Adrenal gland (tissue), 12 donors: ENCODE data around the gene ERBB2. TPM values are rescaled to one million over a fixed set of nuclear protein-coding genes. Genes with fewer than 3 reads are reported as not detected.

ENCODE experiments used
- DNase-seq, 7 donors: peaks; one replicate each; pipeline ENCODE4 v3.0.0-alpha.2; 2019 to 2020
- H3K27ac ChIP-seq, 5 donors: fragments of 200-600 bp; sonication (generic) in 4 of 5; 1 replicate in 3 of 5; 2 replicates in 2 of 5; pipeline versions ENCODE4 v1.5.1 to v1.8.0; 2016 to 2020; ENCODE audit warnings: mild to moderate bottlenecking in 1 of 5
- H3K27me3 ChIP-seq: fragments of 200-600 bp; 2 replicates; pipeline ENCODE4 v1.8.0; 2021
- H3K36me3 ChIP-seq, 2 donors: fragments of 200-600 bp; replicated peaks in 1 of 2; 1 replicate in 1 of 2; 2 replicates in 1 of 2; pipeline versions ENCODE4 v1.5.1 to v1.8.0; 2018 to 2022
- H3K4me1 ChIP-seq, 2 donors: fragments of 200-600 bp; replicated peaks in 1 of 2; 1 replicate in 1 of 2; 2 replicates in 1 of 2; pipeline versions ENCODE4 v1.5.1 to v1.8.0; 2018 to 2021
- H3K4me3 ChIP-seq, 4 donors: fragments of 200-600 bp; sonication (generic) in 3 of 4; one replicate each; pipeline ENCODE4 v1.5.1; 2016 to 2018
- H3K9me3 ChIP-seq, 3 donors: fragments of 200-600 bp; sonication (generic) in 1 of 3; replicated peaks in 1 of 3; 1 replicate in 2 of 3; 2 replicates in 1 of 3; pipeline versions ENCODE4 v1.5.1 to v1.8.0; 2016 to 2021
- POLR2A ChIP-seq, 2 donors: fragments of 450-650 bp; IDR thresholded peaks; one replicate each; pipeline ENCODE4 v1.6.1; 2017; ENCODE audit warnings: antibody characterized with exemption in 2 of 2, mild to moderate bottlenecking in 2 of 2, moderate library complexity in 1 of 2
- WGBS, 4 donors: extraction: QIAGEN DNeasy Blood & Tissue Kit in 2 of 4; methylation state at CpG; one replicate each; pipeline versions ENCODE4 v1.1.5 to v1.1.7; 2013 to 2017; 5-methylcytosine and 5-hydroxymethylcytosine counted together
- intact Hi-C, 2 donors: fragments of 100-400 bp; cut with DNase I; formaldehyde crosslinking; loops; one replicate each; pipeline versions ENCODE4 v1.14.1 to v1.15.0; 2022 to 2023
- polyA plus RNA-seq, 3 donors: library from polyadenylated mRNA; stranded (reverse); fragments of 200-250 nt in 2 of 3; fragments of 350-450 nt in 1 of 3; fragmentation: Illumina TruSeq in 1 of 3; extraction: RNeasy Lipid Tissue Mini Kit (QIAGEN cat#74804) in 1 of 3; gene quantifications; one replicate each; pipeline ENCODE4 v1.2.3, GENCODE V29; 2013 to 2014
- total RNA-seq, 9 donors: library from RNA; depleted of rRNA in 4 of 9; stranded (reverse); fragments of >200 nt in 4 of 9; fragments of 120-200 nt in 1 of 9; fragmentation: NEBNext Ultra II Directional in 1 of 9; extraction: Animal tissue kit (Norgen Biotek cat#: 25700) in 1 of 9; gene quantifications; one replicate each; pipeline versions ENCODE4 v1.1.0 to v1.2.4, GENCODE V29; 2013 to 2023
- TF ChIP-seq, protein P1 (sequence below), 6 experiments: fragments of 450-650 bp in 4 of 6; fragments of 200-600 bp in 2 of 6; sonication (generic) in 1 of 6; IDR thresholded peaks; 1 replicate in 5 of 6; 2 replicates in 1 of 6; pipeline versions ENCODE4 v1.5.1 to v1.8.0; 2016 to 2021; ENCODE audit warnings: antibody characterized with exemption in 6 of 6, mild to moderate bottlenecking in 2 of 6, moderate library complexity in 1 of 6
- donor health status: healthy with polysubstance abuse.
- donor health status: Bipolar disorder and iron deficiency.
- donor health status: DM: yes; HTN: yes; CAD: no.
- donor health status: DM: no; HTN: no; CAD: no.
- donor health status: DM: no; HTN: no; CAD: no.
- donor health status: DM: yes; HTN: yes; CAD: no.

Gene ERBB2
- total and polyA plus RNA-seq, 12 donors: 4.8 to 16.9 (median 11.9) TPM

DNA sequence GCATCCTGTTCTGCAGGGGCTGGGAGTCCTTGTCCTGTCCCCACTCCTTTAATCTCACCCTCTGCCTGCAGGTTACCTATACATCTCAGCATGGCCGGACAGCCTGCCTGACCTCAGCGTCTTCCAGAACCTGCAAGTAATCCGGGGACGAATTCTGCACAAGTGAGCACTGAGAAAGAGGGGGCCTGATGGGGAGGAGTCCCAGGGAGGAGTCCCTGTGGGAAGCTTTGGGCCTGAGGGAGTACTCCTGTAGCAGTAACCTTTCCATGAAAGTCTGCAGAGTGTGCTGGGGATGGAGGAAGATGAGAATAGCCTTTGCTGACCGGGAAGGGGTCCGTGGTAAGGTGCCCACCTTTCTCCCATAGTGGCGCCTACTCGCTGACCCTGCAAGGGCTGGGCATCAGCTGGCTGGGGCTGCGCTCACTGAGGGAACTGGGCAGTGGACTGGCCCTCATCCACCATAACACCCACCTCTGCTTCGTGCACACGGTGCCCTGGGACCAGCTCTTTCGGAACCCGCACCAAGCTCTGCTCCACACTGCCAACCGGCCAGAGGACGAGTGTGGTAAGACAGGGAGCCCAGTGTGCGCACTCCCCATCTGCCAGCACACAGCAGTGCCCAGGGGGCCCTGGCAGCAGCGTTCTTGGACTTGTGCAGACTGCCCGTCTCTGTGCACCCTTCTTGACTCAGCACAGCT is 15.7 kb downstream of the ERBB2 start:
- no peak for DNase-seq
- intact Hi-C loops: no loop called here

GRCh38 chr17:39716073-39716818 is 16.4 kb downstream of the ERBB2 start:
- H3K27ac ChIP-seq: no peak overlapping the region

More for the DNA sequence above, 15.7 kb downstream of the ERBB2 start:
- TF ChIP-seq, protein P1, sequence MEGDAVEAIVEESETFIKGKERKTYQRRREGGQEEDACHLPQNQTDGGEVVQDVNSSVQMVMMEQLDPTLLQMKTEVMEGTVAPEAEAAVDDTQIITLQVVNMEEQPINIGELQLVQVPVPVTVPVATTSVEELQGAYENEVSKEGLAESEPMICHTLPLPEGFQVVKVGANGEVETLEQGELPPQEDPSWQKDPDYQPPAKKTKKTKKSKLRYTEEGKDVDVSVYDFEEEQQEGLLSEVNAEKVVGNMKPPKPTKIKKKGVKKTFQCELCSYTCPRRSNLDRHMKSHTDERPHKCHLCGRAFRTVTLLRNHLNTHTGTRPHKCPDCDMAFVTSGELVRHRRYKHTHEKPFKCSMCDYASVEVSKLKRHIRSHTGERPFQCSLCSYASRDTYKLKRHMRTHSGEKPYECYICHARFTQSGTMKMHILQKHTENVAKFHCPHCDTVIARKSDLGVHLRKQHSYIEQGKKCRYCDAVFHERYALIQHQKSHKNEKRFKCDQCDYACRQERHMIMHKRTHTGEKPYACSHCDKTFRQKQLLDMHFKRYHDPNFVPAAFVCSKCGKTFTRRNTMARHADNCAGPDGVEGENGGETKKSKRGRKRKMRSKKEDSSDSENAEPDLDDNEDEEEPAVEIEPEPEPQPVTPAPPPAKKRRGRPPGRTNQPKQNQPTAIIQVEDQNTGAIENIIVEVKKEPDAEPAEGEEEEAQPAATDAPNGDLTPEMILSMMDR (IDR thresholded peaks at IDR 0.05): no peak
- TF ChIP-seq POLR2A (IDR thresholded peaks at IDR 0.05): no peak
- Histone ChIP-seq H3K36me3 (no peaks in the 10 kb centered on the region), H3K27me3 (no peaks in the 10 kb centered on the region), H3K4me1 (no peaks in the 10 kb centered on the region), H3K9me3 (no peaks in the 10 kb centered on the region), H3K4me3 (no peak overlapping the region), H3K27ac (no peak overlapping the region)
- 92 to 96% (median 93%) methylated on average over 5 to 18 of the region's 18 CpGs for WGBS, 4 donors

DNA sequence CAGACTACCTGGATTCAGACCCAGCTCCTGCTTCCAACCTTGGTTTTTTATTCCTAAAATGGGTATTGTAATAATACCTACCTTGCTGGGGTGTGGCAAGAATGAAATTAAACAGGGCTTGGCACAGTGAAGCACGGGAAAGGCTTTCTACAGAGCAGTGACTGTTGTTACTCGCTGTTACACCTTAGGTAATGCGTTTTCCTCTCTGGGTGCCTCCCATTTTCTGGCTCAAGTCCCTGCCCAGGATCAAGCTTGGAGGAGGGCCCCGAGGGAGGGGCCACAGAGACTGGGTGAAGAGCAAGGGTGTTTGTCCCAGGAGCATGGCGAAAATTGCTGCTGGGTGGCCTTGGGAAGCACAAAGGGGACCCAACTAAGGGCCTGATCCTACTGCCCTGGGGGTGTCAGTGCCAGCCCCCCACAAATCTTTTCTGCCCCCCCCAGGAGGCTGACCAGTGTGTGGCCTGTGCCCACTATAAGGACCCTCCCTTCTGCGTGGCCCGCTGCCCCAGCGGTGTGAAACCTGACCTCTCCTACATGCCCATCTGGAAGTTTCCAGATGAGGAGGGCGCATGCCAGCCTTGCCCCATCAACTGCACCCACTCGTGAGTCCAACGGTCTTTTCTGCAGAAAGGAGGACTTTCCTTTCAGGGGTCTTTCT is 17.1 kb downstream of the ERBB2 start:
- H3K27me3 ChIP-seq: no peaks in the 10 kb centered on the region
- H3K4me1 ChIP-seq: no peaks in the 10 kb centered on the region
- no peak overlapping the region for H3K4me3 ChIP-seq
- WGBS, 4 donors: 85 to 89% (median 88%) methylated on average over 9 to 11 of the region's 11 CpGs
- no peaks in the 10 kb centered on the region for H3K9me3 ChIP-seq
- no peaks in the 10 kb centered on the region for H3K36me3 ChIP-seq
- no peak for DNase-seq
- intact Hi-C loops: no loop called here
- no peak overlapping the region for H3K27ac ChIP-seq
- TF ChIP-seq, protein P1 (IDR thresholded peaks at IDR 0.05): no peak
- TF ChIP-seq POLR2A (IDR thresholded peaks at IDR 0.05): no peak

More at GRCh38 chr17:39716073-39716818, 16.4 kb downstream of the ERBB2 start:
- intact Hi-C loops: no loop called here
- Histone ChIP-seq H3K27me3 (no peaks in the 10 kb centered on the region), H3K4me3 (no peak overlapping the region), H3K9me3 (no peaks in the 10 kb centered on the region), H3K36me3 (no peaks in the 10 kb centered on the region), H3K4me1 (no peaks in the 10 kb centered on the region)
- TF ChIP-seq POLR2A (IDR thresholded peaks at IDR 0.05): no peak
- TF ChIP-seq, protein P1 (IDR thresholded peaks at IDR 0.05): no peak
- DNase-seq: no peak
- WGBS, 4 donors: 82 to 94% (median 92%) methylated on average over 9 to 15 of the region's 15 CpGs

DNA sequence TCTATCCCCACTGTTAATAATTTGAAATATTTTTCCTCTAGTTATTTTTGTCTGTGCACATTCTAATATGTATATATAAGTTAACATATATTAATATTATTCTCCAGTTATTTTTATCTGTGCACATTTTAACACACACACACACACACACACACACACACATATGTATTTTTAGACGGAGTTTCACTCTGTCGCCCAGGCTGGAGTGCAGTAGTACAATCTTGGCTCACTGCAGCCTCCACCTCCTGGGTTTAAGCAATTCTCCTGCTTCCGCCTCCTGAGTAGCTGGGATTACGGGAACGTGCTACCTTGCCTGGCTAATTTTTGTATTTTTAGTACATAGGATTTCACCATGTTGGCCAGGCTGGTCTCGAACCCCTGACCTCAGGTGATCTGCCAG is 17.8 kb downstream of the ERBB2 start:
- no peak for TF ChIP-seq POLR2A (IDR thresholded peaks at IDR 0.05)
- TF ChIP-seq, protein P1 (IDR thresholded peaks at IDR 0.05): no peak
- no peak overlapping the region for H3K27ac ChIP-seq
- intact Hi-C loops: no loop called here
- no peak overlapping the region for H3K4me3 ChIP-seq
- H3K9me3 ChIP-seq: no peaks in the 10 kb centered on the region
- no peak for DNase-seq
- H3K4me1 ChIP-seq: no peaks in the 10 kb centered on the region
- H3K36me3 ChIP-seq: no peaks in the 10 kb centered on the region
- no peaks in the 10 kb centered on the region for H3K27me3 ChIP-seq
- WGBS, 4 donors: 85 to 88% (median 87%) methylated on average over 6 of the region's 6 CpGs
